MCF 10A (cell line): ENCODE data around the gene EEF2KMT. TPM values are rescaled to one million over a fixed set of nuclear protein-coding genes. Genes with fewer than 3 reads are reported as not detected.

Source experiments
- BruUV-seq: library from RNA; stranded (reverse); fragments of 400-500 nt; replicated peaks from 2 replicates; lab custom pipeline; 2021; lab: Mats Ljungman, UMichigan
- CTCF ChIA-PET: fragments of 300-600 bp; sonication (Branson Sonifier 250); formaldehyde crosslinking; extraction: SDS; loops from one replicate; lab custom pipeline; 2021; ENCODE audit warnings: antibody characterized with exemption, inconsistent platforms; lab: Yijun Ruan, JAX
- POLR2A ChIA-PET: fragments of 300-600, 350-650 bp; sonication (Branson Sonifier 250); formaldehyde crosslinking; extraction: SDS; loops from one replicate; lab custom pipeline; 2020; ENCODE audit warnings: antibody characterized with exemption, inconsistent platforms; lab: Yijun Ruan, JAX
- DNase-seq: peaks from one replicate; pipeline ENCODE4 v3.0.0-alpha.2; 2018; ENCODE audit not compliant: unreplicated experiment
- H3K27ac Mint-ChIP-seq: one replicate; pipeline ENCODE4 v1.8.0; 2022; ENCODE audit warnings: mild to moderate bottlenecking, low read depth, mixed read lengths; ENCODE audit not compliant: unreplicated experiment
- H3K27me3 Mint-ChIP-seq: one replicate; pipeline ENCODE4 v1.8.0; 2022; ENCODE audit warnings: mixed read lengths; ENCODE audit not compliant: insufficient read depth, unreplicated experiment
- H3K36me3 Mint-ChIP-seq: one replicate; pipeline ENCODE4 v1.8.0; 2022; ENCODE audit warnings: mild to moderate bottlenecking, moderate library complexity, mixed read lengths; ENCODE audit not compliant: insufficient read depth, unreplicated experiment
- H3K4me1 Mint-ChIP-seq: one replicate; pipeline ENCODE4 v1.8.0; 2022; ENCODE audit warnings: mixed read lengths; ENCODE audit not compliant: insufficient read depth, unreplicated experiment
- H3K4me3 Mint-ChIP-seq: one replicate; pipeline ENCODE4 v1.8.0; 2022; ENCODE audit warnings: mild to moderate bottlenecking, moderate library complexity, mixed read lengths; ENCODE audit not compliant: unreplicated experiment
- H3K9me3 Mint-ChIP-seq: one replicate; pipeline ENCODE4 v1.8.0; 2022; ENCODE audit warnings: mixed read lengths; ENCODE audit not compliant: unreplicated experiment
- CTCF ChIP-seq: fragments of 200-600 bp; IDR thresholded peaks from one replicate; pipeline ENCODE4 v1.8.0; 2022; ENCODE audit warnings: antibody characterized with exemption, mild to moderate bottlenecking; ENCODE audit not compliant: unreplicated experiment
- intact Hi-C: fragments of 100-400 bp; cut with micrococcal nuclease; formaldehyde crosslinking; loops from 2 replicates; pipeline ENCODE4 v1.14.1; 2022
- total RNA-seq: library from RNA; stranded (reverse); gene quantifications from 2 replicates; pipeline ENCODE4 v1.2.3, GENCODE V29; 2022

EEF2KMT gene
- total RNA-seq, 1 experiment from 2014 or later, result 25.8 TPM

GRCh38 chr16:5073279-5073629 is 24.3 kb downstream of the EEF2KMT start:
- Mint-ChIP-seq H3K27me3 (no peaks in the 10 kb centered on the region), H3K36me3 (peaks cover 26% of the 10 kb centered on the region), H3K4me1 (peaks cover 5% of the 10 kb centered on the region), H3K9me3 (no peaks in the 10 kb centered on the region), H3K4me3 (peak overlapping the region; percentile 95), H3K27ac (peak overlapping the region; percentile 35)
- ChIA-PET CTCF (interaction anchor here (1.5 to 1.8 kb wide), 3 partner anchors 12 to 20 kb away, joined by 3 to 7 read pairs (median 4); no protein-coding TSS in a partner anchor), POLR2A (interaction anchor here (0.6 to 1.8 kb wide), 3 partner anchors 13 to 269 kb away, joined by 3 to 7 read pairs (median 3); no protein-coding TSS in a partner anchor)
- no peak for DNase-seq
- BruUV-seq, result no TSS peak
- no peak for TF ChIP-seq CTCF
- intact Hi-C loops, result no loop called here

DNA sequence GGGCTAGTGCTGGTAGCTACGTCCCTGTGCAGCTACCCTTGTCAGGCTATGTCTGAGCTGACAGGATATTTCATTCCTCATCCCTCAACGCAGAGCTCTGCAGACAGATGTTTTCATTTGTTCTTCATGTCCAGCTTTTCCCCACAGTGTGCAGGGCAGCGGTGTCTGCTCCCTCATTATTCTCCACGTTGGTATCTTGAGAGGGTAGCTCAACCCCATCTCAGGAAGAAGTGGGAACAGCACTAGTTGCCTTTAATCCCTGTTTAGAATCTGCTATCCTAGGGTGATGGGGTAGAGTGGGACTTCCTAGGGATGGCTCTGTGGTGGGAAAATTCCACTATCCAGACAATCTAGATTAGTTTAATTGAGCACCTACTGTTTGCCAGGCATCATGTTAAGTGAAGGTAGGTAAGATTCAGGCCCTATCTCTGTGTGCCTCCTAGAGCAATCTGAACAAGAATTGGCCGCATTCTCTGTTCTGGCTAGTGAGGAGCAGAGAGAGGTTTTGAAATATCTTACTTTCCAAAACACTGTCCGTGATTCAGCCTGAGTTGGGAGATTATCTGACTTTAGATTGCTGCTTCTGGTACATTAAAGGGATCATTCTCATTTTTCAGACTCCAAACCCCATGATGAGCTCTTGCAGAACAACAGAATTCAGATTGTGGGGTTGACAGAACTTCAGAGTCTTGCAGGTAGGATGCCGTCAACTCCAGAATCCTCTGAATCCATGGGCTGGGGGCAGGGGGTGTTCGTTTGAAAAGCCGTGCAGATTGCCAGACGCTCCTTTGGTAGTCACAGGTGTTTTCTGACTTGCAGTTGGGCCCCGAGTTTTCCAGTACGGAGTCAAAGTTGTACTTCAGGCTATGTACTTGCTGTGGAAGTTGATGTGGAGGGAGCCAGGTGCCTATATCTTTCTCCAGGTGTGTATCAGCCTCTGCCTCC is 25.0 kb downstream of the EEF2KMT start:
- Mint-ChIP-seq H3K4me1 (peaks cover 5% of the 10 kb centered on the region), H3K9me3 (no peaks in the 10 kb centered on the region), H3K27me3 (no peaks in the 10 kb centered on the region), H3K36me3 (peaks cover 26% of the 10 kb centered on the region), H3K27ac (peak overlapping the region; percentile 94), H3K4me3 (peak overlapping the region; percentile 95)
- no peak for DNase-seq
- CTCF ChIA-PET, result interaction anchor here (0.5 to 1.8 kb wide), 5 partner anchors 12 to 1568 kb away, joined by 3 to 7 read pairs (median 3); no protein-coding TSS in a partner anchor
- no peak for TF ChIP-seq CTCF
- POLR2A ChIA-PET, result interaction anchor here (0.6 to 3.0 kb wide), 7 partner anchors 14 to 481 kb away, joined by 3 to 13 read pairs (median 4); partner anchors contain the start of genes ANKS3, DNAAF8 and NAGPA
- intact Hi-C loops, result loop anchor here (1.0 kb wide), 1 partner anchor 25 kb away; the partner anchor contains the start of gene EEF2KMT
- no TSS peak for BruUV-seq

DNA sequence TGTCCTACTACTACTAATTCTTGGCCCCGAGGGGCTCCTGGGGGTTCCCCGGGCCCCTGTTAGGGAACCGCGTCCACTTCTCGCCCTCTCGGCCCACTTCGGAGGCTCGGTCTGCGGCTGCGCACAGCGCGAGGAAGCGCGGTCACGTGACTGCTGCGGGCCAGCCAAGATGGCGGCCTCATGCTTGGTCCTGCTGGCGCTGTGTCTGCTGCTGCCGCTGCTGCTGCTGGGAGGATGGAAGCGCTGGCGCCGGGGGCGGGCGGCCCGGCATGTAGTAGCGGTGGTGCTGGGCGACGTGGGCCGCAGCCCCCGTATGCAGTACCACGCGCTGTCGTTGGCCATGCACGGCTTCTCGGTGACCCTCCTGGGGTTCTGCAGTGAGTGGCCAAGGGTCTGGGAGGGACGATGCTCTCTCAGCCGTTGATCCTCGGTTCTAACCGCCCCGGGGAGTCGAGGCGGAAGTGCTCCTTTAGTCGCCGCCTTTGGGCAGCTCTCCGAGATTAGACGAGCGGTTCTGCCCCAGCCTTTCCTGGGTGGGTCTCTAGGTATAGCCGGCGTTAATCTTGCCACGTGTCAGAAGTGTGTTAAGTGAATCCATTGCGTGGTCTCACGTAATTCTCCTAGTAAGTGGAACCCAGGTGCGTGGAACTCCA is 25.8 kb downstream of the EEF2KMT start, which contains the start of gene ALG1:
Gene ALG1 (plus strand): TSS at position 163 of the 653 bp plus-strand sequence. CDS start 7 bp downstream, at position 170.
- peaks cover 5% of the 10 kb centered on the region for H3K4me1 Mint-ChIP-seq

More for the DNA sequence above, 25.8 kb downstream of the EEF2KMT start, which contains the start of gene ALG1:
- peaks cover 26% of the 10 kb centered on the region for H3K36me3 Mint-ChIP-seq
- H3K27me3 Mint-ChIP-seq, result no peaks in the 10 kb centered on the region
- DNase-seq, result peak; percentile 80
- TF ChIP-seq CTCF, result no peak
- H3K9me3 Mint-ChIP-seq, result no peaks in the 10 kb centered on the region
- intact Hi-C loops, result loop anchor here (1.0 kb wide), 1 partner anchor 25 kb away; the partner anchor contains the start of gene EEF2KMT
- TSS peak; percentile 39 for BruUV-seq
- POLR2A ChIA-PET, result interaction anchor here (0.7 to 3.0 kb wide), 5 partner anchors 27 to 480 kb away, joined by 4 to 13 read pairs (median 5); partner anchors contain the start of genes ANKS3, DNAAF8 and NAGPA
- CTCF ChIA-PET, result interaction anchor here (0.9 to 1.1 kb wide), 3 partner anchors 21 to 1568 kb away, joined by 3 read pairs; no protein-coding TSS in a partner anchor
- H3K4me3 Mint-ChIP-seq, result peak within 1 kb of the TSS; percentile 95
- peak within 1 kb of the TSS; percentile 94 for H3K27ac Mint-ChIP-seq
